DMS79 (cell line): Measurements from ENCODE around the gene UROC1.

Source experiments
- DNase-seq: peaks from one replicate; lab custom pipeline; 2025; lab: John Stamatoyannopoulos, UW

The UROC1 gene

DNA sequence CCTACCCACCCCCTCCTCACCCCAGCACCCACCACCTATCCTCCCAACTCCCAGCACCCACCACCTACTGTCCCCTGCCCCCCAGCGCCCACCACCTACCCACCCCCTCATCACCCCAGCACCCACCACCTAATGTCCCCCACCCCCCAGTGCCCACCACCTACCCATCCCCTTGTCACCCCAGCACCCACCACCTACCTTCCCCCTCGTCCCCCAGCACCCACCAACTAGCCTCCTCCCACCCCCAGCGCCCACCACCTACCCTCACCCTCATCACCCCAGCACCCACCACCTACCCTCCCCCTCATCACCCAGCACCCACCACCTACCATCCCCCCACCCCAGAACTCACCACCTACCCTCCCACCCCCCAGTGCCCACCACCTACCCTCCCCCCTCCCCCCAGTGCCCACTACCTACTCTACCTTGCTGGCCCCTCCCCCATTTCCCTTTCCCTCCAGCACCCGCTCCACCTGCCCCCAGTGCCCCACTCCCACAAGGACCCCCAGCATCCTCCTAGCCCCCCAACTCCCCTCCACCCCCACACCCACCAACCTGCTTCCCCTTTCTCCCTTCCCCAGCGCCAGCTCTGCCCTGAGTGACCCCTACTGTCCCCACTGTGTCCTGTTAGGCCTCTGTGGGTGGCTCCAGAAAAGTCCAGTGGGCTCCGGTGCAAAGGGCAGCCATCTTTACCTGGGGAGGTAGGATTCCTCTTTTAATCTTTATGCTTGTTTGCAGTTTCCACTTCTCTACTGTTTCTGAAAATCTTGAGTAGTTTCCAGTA lies 1.2 kb downstream of the UROC1 start:
- no peak for DNase-seq

DNA sequence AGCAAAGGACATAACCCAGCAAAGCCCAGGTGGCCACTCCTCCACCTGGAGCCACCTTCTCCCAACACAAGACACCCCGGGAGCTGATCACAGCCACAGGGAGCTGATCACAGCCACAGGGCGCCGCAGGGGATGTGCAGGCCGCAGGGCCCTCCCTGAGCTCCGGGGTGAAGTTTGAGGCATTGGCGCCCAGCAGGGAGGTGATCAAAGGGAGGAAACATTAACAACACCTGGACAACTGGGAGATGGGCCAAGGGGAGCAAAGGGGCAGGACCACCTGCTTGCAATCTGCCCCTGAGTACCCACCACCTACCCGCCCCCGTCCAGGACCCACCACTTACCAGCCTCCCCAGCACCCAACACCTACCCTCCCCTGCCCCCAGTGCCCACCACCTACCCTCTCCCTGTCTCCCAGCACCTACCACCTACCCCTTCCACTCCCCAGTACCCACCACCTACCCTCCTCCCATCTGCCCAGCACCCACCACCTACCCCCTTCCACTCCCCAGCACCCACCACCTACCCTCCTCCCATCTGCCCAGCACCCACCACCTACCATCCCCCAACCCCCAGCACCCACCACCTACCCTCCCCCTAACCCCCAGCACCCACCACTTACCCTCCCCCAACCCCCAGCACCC lies 2.4 kb downstream of the UROC1 start:
- no peak for DNase-seq

DNA sequence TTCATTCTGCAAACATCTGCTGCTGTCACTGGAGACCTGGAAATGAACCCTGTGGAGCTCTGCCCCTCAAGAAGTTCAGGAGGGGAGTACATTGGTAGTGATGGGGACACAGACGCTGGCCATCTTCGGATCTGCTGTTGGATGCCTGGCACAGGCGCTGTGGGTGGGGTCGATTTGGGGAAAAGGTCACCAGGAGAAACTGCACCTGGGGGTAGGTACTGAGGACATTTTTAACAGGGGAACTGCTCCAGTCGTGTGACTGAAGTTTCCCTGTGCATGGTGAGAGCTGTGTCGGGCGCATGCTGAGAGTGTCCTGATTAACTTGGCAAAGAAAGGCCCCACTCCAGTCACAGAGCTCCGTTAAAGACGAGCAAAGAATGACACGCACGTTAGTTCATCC lies 3.4 kb downstream of the UROC1 start:
- no peak for DNase-seq

DNA sequence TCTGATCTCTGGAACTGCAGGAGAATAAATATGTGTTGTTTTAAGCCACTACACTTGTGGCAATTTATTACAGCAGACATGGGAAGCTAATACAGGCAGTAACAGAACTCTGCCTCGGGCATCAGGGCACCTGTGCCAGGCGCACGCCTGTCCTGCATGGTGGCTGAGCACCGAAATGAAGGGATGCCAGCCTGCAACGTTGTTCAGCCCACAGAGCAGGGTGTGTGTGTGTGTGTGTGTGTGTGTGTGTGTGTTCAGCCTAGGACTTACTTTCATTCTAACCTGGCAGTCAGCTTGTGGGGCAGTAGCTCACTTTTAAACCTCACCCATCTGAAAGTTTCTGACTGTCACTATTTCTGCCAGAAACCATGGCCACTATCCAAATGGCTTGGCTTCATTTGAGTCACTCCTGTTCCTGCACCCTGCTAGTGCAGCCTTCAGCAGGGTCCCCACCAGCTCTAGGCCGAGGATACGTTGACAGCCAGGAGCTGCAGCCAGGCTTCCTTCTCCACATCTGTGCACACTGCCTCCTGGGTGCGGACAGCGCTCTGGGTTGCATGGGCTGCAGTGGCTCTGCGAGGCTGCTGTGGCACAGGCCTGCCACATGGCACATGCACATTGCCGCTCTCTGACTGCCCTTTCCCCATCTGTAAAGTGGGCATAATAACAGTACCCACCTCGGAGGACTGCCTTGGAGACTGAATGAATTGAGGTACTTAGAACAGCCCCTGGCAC lies 4.5 kb downstream of the UROC1 start:
- no peak for DNase-seq

DNA sequence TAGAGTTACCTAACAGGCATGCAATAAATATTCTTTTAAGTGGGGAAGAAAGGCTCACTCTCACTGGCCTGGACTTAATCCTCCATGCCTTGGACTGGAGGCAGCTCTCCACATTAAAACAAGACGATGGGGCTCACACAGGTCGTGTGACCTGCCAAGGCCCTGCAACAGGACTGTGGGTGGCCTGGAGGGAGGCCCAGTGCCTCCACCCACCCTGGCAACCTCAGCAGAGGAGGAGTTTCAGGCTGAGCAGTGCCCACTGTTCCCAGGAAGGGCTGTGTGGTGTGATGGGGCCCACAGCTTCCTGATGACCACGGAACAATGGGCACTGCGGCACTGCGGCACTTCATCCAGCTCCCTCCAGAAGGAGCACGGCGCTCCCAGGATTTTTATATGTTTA lies 5.5 kb downstream of the UROC1 start:
- no peak for DNase-seq

DNA sequence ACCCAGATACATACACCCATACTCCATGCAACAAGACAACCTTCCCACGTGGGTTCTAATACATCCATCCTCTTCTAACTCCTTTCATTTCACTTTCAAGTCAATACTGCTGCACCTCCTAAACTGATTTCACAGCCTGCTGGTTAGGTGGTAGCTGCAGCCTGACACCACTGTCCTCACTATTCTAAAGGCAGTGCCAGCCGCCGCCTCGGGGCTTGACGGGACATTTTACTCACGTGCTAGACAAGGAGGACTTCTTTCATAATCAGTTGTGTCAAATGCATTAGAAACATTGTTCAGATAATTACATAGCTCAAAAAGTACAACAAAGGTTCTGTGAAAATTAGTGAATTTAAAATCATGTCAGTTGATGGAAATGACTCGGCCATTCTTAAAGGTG lies 6.3 kb downstream of the UROC1 start:
- DNase-seq = no peak

DNA sequence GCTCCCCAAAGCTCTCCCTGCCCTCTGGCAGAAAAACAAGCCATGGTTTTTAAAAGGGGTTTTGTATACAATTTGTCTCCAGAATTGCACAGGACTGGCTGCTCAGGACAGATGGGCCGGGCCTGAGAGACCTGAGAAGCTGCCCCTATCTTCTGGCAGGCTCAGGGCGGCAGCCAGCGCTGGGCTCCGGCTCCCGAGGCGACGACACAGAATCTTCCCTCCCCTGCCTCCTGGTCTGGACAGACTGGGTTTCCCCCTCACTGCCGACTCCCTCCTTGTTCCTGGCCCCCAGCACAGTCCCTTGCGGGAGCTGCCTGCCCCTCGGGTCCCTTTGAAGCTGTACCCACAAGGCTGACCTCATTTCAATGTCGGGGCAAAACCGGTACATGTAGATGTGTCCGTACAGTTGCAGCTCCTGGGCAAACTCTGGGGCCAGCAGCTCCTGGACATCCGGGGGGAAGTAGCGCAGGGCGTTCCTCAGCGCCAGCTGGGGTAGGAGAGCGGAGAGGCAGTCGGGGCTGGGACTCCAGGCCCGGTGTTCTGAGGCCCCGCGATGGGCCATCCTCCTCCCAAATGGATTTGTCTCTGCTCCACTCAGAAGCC lies 7.2 kb downstream of the UROC1 start:
- no peak for DNase-seq

DNA sequence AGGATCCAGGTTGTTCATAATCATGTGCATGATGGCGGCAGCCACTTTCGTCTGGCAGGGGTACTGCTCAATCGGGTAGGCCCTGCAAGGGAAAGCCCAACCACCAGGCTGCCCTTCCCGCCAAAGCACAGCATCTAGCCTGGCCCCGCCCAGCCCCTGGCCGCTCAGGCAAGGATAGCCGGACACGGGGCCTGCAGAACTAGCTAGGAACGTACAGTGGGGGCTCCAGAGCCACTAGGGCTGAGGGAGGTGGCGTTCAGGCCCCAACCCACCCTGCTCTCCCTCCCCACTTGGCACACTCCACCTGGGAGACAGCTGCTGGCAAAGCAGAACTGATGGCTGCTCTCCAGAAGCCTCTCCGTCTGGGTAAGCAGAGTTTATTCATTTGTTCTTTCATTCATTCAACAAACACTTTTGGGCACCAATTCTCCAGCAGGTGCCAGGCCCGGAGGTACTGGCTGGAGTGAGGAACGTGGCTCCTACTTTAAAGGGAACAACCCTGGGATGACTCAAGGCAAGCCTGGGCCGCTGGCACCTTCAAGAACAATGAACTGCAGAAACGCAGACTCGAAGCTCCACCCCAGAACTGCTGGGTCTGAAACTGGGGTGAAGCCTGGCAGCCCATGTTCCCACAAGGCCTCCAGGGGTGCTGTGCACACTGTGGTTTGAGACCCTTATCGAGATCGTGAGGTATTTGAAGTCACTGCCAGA lies 7.8 kb downstream of the UROC1 start:
- no peak for DNase-seq

DNA sequence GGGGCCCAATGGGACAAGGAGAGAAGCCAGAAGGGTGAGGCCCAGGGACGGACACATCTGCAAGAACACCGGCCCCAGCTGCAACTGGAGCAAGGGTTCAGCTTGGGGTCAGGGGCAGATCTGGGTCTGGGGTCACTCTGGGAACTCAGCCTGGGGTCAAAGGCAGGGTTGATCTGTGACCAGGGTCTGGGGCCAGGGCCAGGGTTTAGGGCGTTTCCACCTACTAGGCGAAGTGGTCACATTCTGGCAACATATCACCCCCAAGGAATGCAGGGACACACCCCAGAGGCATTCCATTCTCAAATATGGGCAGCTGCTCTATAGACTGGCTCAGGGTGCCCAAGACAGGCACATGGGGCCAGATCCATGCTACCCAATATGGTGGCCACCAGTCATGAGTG lies 9.0 kb downstream of the UROC1 start:
- DNase-seq = no peak

DNA sequence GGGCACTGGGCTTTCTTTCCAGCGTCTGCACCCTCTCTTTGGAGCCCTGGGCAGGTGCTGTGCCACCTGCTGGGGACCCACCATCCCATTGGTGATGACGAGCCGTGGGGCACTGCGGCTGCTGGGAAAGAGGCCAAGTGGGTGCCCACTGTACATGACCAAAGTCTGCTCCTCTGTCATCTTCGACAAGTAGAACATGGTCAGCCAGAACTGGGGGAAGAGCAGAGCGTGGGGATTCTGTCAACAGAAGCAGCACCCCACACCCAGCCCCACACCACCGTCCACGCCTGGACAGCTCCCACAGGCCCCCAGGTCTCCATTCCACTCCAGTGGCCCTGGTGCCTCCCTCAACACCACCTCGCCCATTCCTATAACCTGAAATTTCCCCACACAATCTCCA lies 9.7 kb downstream of the UROC1 start:
- DNase-seq = no peak

DNA sequence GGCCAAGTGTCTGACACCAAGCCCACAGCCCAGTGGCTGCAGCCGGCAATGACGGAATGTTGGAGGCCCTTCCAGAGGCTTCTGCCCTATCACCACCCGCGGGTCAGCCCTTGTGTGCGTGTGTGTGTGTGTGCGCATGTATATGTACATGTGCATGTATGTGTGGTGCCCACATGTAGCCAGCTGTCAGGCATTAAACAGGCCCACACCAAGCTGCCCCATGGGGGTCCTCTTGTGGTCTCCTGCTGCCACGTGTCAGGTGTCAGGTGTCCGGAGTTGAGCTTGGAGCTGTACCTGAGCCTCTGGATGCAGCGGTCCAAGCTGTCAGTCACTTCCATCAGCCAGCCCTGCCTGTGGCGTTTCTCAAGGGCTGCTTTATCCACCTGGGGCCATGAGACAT lies 13.9 kb downstream of the UROC1 start:
- DNase-seq = no peak

DNA sequence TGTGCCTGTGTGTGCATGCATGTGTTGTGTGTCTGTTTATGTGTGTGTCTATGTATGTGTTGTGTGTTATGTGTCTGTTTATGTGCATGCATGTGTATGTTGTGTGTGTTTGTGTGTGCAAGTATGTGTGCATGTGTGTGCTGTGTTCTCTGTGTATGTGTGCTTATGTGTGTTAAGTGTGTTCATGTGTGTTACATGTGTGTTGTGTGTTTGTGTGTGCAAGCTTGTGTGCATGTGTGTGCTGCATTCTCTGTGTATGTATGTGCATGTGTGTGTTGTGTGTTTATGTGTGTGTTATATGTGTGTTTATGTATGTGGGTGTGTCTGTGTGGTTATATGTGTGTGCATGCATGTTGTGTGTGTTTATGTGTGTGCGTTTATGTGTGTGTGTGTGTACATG lies 14.9 kb downstream of the UROC1 start:
- no peak for DNase-seq

DNA sequence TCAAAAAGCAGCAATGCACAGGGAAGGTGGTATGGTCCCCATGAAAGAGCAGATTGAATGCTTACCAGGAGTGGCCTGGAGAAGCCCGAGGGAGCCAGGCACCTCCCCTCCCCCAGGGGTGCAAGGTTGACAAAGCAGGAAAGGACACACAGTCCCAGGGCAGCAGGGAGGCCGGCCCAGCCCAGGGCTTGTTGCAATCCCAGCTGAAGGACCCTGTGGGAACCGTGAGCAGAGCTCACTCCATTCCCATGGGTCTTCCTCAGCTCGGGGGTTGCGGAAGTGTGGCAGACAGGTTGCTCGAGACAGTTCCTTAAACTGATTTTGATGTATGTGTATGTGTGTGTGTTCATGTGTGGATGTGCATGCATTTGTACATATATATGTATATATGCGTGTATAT lies 15.8 kb downstream of the UROC1 start:
- no peak for DNase-seq

DNA sequence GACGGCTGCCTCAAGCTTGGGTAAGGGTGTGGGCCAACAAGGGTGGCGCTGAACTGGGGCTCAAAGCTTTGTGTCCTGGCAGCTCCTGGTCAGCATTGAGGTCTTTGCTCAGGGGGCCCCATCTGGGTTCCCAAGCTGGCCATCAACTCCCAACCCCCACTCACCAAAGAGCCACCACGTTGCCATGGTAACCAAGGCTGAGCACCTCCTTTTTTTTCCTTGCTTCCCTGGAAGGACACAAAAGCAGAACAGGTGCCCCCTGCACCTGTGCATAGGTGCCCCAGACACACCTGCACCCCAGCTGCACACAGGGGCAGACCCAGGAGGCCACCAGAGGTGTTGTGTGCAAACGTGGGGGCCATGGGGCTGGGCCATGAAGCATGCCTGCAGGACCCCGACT lies 16.5 kb downstream of the UROC1 start:
- DNase-seq = no peak

DNA sequence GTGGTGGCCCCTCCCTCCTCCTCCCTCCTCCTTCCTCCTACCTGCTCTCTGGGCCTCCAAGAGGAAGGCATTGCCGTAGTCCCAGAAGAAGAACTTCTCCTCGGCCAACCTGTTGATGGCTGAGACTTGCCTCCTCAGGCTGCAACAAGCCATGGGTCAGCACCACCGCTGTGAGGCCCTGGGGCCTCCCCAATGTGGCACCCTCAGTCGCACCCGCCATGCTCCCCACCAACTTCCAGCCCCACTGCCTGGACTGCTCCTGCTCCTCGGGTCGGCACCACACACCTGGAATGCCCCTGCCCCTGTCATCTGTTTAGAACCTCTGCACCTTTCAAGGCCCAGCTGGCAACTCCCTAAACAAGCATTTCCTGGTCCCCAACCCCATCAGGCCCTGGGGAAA lies 17.6 kb downstream of the UROC1 start:
- no peak for DNase-seq

DNA sequence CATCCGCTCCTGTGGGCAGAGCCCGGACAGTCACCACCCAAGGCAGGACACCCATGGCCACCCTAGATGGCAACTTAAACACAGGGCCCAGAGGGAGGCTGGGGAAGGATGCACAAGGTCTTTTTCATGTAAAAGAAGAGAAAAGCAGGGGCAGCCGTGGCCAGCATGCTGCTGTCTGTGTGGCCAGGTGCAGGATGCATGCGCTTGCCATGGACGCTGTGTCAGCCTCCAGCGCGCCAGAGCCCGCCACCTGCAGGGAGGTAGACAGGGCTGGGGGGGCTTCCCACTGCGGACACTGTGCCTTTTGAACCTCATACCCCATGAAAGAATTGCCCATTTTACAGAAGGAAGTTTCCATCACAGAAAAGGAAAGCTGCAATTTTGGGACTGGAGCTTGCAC lies 18.2 kb downstream of the UROC1 start:
- no peak for DNase-seq

DNA sequence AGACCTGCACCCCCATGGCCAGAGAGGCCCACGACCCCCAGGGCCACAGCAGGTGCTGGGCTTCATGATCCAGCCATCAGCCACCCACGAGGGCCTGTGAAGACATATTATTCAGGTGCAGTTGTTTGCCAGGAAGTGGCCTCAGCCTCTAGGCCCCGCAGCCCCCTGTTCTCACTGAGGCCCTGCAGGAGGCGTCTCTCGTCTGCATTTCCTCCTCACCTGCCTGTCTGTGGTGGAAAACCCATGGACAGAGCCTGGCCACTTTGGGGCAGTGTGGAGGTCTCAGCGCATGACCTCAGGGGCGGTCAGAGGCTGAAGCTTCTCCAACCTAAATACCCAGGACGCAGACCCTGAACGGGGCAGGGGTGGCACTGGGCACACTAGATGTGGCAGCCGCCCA lies 18.6 kb downstream of the UROC1 start:
- no peak for DNase-seq

DNA sequence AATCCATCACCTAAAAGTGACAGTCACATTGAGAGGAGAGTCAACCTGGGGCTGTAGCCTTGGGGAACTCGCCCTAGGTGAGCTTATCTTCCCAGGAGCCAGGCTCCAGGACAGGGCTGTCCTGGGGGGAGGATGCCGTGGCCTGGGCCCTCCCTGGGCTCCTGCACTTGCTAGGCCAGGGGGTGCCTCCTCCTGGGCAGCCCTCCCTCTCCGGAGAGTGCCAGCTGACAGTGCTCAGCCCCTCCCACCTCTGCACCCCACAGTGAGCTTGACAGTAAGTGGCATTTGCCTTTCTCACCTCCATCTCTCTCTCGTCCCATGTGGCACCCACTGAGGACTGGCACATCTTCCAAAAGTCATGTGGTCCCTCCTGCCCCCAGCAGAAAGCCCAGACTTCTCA lies 19.1 kb downstream of the UROC1 start:
- no peak for DNase-seq

DNA sequence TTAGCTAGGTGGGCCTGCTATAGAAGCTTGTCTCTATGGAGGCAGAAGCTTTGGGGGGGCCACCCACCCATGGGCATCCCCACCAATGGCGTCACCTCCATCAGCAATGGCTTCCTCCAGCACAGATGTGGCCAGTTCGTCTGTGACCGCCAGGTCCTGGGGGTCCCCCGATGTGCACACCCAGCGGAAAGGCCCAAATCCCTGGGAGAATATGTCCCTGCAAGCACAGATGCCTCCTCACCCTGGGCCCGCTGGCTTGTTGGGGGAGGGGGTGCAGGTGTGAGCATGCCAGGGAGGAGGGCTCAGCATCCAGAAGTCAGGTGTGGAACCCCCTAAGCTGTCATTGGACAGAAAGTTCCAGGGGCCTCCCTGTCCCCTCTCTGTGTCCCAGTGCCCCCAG lies 19.6 kb downstream of the UROC1 start:
- no peak for DNase-seq

DNA sequence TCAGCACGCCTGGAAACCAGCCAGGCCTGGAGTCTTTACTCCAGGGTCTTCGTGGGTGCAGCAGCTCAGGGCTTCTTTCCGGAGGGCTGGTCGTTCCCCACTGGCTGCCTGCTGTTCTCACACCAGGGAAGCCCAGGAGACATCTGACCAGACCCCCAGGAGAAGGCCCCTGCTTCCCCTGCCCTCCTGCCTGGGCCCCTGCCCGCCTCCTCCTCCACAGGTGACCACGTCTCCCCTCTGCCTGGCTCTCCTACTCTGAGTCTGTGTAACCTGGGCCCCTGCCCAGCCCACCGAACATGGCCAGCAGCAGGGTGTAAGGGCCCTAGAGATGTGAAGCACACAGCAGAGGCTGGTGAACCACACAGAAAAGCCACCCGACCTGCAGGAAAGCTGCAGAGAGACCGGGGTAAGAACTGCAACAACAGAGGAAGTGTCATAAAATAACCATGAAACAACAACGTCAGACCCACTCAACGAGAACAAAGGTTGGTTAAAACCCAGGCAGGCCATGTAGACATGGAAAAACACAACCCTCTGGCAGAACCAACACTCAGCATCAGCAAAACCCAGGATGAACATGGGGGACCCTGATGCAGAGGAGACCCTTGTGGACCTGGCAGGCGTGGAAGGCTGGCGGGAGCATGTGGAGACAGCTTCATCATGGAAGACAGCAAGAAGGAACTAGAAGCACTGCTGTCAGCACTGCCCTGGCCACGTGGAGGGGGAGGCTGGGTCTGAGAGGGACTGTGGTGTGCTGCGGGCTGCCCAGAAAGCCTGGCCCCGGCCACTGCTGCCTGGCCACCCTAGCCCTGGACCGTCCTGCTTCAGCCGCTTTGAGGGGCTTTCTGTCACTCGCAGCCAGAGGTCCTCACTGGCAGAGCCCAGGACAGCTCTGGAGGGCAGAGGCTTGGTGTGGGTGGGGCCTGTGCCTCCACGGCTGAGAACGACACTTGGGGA lies 20.4 kb downstream of the UROC1 start:
- DNase-seq = no peak

DNA sequence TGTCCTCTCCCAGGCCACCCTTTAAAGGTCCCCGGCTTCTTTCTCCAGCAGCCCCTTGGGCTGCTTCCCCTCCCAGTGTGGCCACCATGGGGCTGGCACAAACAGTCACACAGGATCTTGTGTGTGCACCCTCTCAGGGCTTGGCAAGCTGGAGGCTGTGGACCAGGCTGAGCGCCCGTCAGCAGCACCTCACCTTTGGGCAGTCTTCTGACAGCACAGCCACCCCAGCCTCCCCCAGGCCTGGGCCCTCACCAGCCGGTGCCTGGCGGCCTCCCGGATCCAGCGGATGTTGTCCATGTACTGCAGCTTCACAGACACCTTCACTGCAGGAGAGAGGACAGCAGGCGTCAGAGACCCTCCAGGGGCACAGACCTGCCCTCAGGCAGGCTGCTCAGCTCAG lies 21.8 kb downstream of the UROC1 start:
- DNase-seq = no peak
